ENCODE measurements around the gene CDADC1.

DNA sequence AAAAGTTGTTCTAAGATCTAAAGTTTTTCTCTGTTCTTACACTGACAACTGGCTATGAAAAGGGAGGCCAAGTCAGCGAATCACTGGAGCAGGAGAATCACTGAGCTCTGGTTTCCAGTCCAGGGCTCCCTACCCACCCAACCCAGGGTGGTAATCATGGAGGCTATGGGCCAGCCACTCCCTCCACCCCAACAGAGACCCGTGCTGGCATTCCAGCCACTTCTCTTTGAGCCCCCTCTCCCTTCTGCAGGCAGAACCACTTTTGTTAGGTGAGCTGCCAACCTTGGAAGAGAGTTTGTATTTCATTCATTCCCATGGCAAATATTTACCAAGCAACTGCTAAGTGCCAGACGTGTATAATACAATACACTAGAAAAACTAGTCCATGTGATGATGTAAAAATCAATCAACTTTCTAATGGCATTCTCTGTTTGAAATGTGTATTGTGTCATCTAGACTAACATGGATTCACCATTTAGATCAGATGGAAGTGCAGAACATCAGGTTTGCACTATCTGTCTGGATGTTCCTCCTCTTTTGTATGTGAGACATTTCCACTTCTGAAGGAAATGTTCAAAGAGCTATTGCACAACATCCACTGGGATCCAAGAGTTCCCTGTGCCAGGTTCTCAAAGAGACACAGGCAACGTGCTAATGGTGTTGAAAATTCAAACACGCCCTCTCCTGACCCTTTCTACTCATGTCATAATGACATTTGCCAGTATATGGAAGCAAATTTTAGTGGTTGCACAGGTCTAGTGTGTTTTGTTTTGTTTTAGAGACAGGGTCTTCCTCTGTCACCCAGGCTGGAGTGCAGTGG is 22.3 kb upstream of the CDADC1 start:
- TF ChIP-seq, protein P1, sequence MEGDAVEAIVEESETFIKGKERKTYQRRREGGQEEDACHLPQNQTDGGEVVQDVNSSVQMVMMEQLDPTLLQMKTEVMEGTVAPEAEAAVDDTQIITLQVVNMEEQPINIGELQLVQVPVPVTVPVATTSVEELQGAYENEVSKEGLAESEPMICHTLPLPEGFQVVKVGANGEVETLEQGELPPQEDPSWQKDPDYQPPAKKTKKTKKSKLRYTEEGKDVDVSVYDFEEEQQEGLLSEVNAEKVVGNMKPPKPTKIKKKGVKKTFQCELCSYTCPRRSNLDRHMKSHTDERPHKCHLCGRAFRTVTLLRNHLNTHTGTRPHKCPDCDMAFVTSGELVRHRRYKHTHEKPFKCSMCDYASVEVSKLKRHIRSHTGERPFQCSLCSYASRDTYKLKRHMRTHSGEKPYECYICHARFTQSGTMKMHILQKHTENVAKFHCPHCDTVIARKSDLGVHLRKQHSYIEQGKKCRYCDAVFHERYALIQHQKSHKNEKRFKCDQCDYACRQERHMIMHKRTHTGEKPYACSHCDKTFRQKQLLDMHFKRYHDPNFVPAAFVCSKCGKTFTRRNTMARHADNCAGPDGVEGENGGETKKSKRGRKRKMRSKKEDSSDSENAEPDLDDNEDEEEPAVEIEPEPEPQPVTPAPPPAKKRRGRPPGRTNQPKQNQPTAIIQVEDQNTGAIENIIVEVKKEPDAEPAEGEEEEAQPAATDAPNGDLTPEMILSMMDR (IDR thresholded peaks at IDR 0.05), result no peak
- no peak for TF ChIP-seq ZFX (IDR thresholded peaks at IDR 0.05; ENCODE audit: borderline replicate concordance)
